COLO829 (cell line): ENCODE measurements around the gene GMPR2.

Experiments
- DNase-seq: peaks from one replicate; pipeline ENCODE4 v3.0.0; 2012; ENCODE audit warnings: low spot score

The GMPR2 gene

GRCh38 chr14:24232645-24233537 is at the start of gene GMPR2:
TSS of gene GMPR2 (plus strand) at chr14:24232929. CDS start at chr14:24233254, 325 bp downstream.
- peak; percentile 61 for DNase-seq

DNA sequence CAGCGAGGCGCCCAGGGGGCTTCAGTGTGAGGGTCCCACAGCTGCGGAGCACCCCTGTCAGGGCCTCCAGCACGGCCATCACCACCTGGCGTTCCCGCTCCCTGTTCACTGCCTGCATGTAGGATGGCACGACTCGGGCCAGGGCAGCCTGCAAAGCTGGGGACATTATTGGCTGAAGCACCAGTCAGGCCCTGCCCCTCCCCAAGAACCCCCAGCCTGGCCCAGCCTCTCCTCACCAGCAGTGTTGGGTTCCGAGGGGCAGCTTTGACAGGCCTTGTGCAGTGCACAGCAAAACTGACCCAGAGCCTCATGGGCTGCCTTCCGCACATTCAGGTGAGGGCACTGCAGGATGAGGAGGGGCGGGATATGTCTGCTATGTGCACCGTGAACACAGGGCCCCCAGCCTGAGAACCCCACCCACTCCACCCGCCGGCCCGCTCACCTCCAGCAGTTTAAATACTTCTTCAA is 49.7 kb upstream of the GMPR2 start:
- DNase-seq: no peak

DNA sequence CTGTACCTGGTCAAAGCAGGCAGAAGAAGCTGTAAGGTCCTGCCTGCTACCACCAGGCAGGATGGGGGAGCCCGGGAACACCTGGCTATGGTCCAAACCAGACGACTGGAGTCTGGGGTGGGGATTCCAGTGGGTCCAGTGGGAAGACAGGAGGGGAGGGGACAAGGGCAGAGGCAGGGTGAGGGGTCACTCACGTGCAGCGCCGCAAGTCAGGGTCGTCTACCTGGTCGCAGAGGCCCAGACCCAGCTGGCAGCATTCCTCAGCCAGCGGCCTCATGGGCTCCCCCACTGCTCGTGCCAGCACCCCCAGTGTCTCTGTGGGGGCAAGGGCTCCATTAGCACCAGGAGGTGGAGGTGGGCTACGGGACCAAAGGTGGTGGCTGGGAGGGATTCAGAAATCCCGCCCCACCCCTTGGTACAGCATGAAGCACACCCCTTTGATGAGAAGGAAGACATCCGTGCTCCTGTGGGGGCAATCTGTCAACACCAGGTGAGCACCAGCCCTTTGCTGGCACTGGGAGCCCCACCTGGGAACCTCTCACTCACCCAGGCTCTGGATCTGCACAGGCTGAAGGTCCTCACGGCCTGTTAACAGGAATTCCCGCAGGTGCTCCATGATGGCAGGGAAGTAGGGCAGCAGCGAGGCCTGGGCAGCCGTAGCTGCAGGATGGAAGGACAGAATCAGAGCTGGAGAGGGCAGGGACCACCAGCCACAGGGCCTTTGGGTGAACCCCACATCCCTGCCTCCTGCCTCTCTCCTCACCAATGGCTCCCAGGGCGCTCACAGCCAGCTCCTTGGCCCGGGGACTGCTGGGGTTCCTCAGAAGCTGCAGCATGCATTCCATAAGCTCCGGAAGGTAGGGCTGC is 48.4 kb upstream of the GMPR2 start:
- no peak for DNase-seq

GRCh38 chr14:24185026-24185425 is 47.7 kb upstream of the GMPR2 start:
- no peak for DNase-seq

DNA sequence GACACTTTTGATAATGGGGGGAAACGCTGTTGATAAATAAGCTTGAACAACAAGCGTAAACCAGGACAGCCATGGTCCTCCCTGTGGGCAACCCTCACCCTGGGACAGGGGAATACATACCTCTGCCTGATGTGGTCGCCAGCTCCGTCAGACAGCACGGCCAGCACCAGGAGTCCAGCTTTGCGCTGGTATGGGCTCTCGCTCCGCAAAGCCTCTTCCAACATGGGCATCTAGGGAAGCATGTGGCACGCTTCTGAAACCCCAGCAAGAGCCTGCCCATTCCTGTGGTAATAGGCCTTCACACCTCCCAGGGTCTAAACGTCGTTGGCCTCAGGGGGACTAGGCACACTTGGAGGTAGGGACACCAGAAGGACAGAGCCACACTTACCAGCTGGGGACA is 47.0 kb upstream of the GMPR2 start:
- no peak for DNase-seq

GRCh38 chr14:24186831-24187538 is 45.7 kb upstream of the GMPR2 start:
- no peak for DNase-seq

GRCh38 chr14:24187539-24187915 is 45.2 kb upstream of the GMPR2 start:
- DNase-seq: no peak

GRCh38 chr14:24188251-24189058 is 44.3 kb upstream of the GMPR2 start, which contains the start of gene IPO4:
TSS of gene IPO4 (minus strand) at chr14:24188816. CDS start at chr14:24188787, 29 bp downstream.
- DNase-seq: peak; percentile 100

GRCh38 chr14:24189059-24189375 is 43.7 kb upstream of the GMPR2 start:
- DNase-seq: no peak

GRCh38 chr14:24189460-24189859 is 43.3 kb upstream of the GMPR2 start:
- no peak for DNase-seq

DNA sequence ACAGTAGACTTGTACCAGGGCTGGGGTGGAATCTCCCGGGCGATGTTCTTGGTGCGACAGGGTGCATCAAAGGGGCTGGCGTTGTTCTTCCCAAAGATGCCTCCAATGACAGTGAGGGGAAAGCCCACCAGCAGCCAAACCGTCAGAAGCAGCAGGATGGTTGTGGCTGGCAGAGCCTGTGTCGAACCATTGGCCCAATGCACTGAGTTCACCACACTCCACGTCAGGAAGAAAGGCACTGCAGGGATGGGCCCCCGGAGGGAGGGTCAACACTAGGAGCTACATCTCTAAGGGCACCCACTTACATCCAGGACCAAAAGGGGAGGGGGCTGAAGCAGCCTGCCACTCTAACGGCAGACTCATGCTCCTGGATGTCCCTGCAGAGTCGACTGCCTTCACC is 42.3 kb upstream of the GMPR2 start:
- DNase-seq: no peak

DNA sequence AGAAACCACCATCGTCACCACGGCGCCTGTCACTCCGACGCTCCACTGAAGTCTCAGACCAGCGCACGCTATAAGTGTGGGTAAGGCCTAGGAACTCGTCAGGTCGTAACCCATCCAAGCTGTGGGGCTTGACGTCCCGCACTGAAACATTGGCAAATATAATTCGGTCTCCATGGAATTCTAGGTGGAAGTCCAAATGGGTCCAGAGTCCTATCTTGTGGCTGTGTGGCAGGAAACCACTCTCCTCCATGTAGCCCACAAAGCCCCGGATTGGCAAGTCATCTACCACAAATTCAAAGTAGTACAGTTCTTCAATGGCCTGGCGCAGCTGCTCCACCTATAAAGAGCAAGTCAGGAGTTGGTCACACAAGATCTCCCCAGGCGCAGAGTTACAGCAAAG is 39.8 kb upstream of the GMPR2 start:
- DNase-seq: no peak

DNA sequence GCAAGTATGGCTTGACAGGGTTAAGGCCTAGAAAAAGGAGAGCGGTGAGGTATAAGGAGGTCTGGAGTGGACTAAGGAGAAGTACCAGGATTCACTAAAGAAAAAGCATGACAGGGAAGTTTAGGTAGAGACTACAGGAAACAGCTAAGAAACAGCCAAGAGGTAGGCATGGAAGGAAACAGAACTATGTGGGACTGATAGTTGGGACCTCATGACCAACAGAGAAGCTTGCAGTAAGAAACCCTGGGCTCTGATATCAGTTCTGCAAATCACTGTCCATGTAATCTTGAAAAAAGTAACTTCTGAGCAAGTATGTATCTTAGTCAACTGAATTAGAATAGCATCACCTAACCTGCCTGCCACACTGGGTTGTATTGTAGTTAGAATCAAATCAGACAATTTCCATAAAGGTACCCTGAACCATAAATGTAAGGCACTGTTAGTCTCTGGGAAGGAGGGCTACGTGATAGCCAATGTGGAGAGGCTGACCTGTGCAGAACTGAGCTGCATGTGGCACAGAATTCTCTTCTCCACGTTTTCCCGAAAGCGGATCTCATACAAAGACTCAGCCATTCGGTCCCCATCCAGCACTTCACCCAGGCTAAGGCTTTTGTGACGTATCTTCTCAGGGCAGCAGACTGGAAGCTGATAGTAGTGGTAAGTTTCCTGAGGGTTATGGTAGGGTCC is 38.4 kb upstream of the GMPR2 start:
- DNase-seq: no peak

- no peak for DNase-seq
These were observed 37.9 kb upstream of the GMPR2 start for GRCh38 chr14:24194873-24195185.

DNA sequence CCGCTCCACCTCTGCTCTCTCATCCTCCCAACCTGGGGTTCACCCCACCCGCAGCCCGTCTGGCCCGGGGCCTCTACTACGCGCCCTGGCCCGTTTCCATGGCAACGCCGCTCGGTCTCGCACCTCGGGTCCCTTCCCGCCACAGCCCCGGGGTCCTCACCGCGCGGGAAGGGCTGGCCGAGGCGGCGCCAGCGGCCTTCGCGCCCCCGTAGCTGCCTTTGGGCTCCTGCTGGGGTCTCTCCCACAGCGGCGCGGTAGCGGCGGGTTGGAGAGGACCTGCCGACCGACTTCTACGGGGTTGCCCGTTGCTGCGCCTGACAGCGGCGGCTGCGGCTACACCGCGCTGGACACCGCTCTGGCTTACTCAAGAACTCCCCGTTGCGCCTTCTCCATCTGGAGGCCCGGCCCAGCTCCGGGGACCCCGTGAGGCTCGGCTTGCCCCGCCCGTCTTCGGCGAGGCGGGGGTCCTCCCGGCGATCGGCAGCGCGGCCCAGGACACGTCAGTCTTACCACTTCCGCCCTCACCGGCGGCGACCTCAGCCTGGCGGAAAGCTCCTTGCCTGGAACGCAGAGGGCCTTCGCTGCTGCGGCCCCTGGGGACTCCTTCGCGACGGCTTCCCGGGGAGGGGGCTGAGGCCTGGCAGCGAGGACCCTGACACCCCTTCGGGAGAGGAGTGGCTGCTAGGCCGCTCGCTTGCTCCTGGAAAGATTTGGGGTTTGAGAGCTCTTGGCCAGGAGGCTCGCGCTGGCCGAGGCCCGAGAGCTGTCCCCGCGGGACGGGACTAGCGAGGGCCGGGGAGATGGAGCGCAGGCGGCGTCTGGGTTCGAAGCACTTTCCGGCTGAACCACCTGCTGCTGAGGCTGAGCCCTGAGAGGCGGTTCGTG is 37.3 kb upstream of the GMPR2 start, which contains the start of gene TM9SF1:
TSS of gene TM9SF1 (minus strand) at position 256 of the 885 bp plus-strand sequence. CDS start 422 bp downstream, outside the sequence.
- peak; percentile 90 for DNase-seq

DNA sequence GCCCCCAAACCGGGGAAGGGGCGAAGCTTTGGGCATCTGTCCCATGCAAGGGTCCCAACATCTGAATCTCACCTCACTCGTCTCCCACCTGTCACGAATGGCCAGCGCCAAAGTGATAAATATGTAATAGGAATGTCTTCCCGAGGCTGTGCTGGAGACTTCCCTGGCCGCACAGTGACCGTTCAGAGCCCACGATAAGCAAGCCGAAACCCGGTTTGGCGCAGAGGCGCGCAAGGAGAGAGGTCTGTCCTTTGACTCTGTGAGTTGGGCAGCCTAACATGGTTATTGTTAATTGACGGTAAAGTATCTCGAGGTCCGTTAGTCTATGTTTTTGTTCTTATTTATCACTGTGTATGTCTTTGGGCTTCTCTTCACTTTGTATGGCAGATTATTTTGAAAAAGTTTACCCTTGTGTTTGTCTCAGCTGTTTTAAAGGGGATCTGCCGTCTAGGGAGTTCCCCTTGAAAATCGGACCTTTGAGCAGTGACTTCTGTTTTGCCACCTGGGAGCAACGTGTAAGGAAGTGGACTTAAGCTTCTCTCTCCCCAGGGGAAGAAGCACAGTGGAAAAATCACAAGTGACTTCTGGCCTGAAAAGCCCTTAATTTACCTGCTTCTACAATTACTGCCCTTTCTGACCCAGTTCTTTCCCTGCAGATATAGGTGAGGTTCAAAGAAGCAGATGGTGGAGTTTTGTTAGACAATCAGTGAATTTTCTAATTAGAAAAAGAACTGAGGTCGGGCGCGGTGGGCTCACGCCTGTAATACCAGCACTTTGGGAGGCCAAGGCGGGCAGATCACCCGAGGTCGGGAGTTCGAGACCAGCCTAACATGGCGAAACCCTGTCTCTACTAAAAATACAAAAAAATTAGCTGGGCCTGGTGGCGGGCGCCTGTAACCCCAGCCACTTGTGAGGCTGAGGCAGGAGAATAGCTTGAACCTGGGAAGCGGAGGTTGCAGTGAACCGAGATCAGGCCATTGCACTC is 36.4 kb upstream of the GMPR2 start:
- DNase-seq: no peak

DNA sequence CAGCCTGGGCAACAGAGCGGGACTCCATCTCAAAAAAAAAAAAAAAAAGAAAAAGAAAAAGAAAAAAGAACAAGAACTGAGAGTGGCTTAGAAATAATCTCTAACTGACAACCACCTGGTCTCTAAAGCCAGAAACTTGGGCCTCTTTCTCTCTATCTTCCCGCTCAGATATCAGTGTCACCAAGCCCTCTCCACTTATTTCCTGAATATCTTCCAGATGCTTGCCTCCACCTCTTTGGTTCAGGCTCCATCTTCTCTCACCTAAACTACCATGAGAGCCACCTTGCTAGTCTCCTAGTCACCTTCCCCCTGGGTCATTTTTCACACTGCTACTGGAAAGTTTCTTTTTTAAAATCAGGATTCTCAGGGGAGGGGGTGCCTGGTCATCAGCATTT is 35.7 kb upstream of the GMPR2 start:
- no peak for DNase-seq

- DNase-seq: no peak
These were observed 33.8 kb upstream of the GMPR2 start for GRCh38 chr14:24198814-24199524.
